GM18511 (cell line): Measurements from ENCODE around the gene ADGRD1.

Experiments
- ATAC-seq: cut with Tn5 transposase; IDR thresholded peaks from one replicate; pipeline ENCODE4 v1.9.1; 2021; ENCODE audit warnings: mild to moderate bottlenecking, moderate library complexity; ENCODE audit not compliant: unreplicated experiment

ADGRD1 gene

DNA sequence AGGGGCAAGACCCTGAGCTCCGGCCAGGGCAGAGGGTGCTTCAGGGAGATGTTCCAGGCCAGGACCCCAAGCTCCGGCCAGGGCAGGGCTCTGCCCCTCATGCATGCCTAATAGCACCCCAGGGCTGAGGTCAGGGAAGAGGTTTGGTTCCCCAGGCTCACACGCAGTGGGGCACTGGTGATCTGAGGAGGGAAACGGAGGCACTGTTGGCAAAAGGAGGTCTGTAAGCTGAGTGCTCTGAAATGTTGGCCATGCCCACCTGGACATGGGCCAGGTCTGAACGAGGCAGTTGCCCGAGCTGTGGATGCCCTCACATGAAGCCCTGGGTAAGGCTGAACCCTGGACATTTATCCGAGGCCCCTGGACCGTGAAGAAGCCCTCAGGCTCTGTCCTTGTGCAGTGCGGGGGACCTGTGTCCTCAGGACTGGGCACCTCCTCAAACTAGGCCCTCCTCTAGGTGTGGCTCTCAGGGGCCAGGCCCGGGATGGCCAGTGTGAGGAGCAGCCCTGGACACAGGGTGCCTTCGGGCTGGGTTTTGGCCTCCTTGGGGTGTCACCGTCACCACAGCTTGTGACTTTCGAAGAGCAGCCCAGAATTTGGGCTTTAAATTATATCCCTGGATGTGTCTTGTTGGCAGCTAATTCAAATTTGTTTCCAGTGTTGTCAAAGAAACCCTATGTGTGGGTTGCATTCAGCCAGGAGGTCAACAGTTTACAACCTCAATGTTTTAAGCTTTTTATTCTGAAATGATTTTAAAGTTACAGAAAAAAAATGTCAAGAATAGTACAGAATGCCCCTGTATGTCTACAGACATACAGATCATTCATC lies 66.8 kb downstream of the ADGRD1 start:
- no peak for ATAC-seq

DNA sequence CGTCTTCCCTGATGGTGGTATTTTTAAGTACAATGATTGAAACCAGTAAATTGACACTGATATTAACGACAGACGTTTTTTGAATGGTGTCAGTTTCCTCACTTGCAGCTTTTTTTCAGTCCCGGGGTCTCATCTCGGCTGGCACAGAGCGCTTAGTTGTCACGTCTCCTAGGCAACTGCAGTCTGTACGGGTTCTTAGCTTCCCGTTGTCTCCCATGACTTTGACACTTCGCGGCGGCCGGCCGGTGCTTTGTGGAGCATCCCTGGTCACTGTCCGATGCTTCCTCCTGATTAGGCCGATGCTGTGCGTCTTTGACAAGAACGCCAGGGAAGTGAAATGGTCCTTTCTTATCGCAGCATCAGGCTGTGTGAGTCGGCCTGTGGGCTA lies 67.4 kb downstream of the ADGRD1 start:
- no peak for ATAC-seq

DNA sequence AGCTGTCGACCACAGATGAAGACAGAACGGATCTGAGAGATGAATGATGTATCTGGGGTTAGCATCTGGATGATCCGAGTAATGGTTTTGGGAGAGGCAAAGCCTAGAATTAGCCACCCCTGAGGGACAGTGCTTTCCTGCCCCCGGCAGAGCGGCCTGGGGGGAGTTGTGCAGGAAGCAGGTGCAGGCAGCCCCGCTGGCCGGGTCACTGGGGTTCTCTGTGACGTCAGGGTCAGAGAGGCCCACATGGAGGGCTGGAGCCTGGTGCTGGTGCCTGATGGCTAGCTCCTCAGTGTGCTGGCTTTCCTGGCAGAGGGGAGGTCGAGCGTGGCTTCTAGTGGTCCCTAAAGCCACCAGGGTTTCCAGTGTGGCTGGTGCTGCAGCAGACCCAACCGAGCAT lies 70.3 kb downstream of the ADGRD1 start:
- no peak for ATAC-seq

DNA sequence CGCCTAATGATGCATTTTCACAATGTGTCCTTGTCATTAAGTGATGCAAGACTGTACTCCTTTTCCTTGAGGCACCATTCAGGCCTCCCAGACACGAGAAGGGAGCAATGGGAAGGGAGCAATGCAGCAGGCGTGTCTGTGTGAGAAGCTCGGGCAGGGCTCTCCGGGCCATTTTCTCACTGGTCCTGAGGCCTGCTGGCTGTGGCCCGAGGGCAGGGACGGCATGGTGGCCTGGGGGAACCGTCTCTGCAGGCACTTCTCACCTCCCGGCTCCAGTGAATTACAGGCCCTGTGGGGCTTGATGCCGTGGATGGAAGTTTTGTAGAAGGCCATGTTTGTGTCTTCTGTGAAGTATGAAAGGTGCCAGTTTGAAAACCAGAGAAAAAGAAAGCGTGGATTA lies 71.0 kb downstream of the ADGRD1 start:
- no peak for ATAC-seq

DNA sequence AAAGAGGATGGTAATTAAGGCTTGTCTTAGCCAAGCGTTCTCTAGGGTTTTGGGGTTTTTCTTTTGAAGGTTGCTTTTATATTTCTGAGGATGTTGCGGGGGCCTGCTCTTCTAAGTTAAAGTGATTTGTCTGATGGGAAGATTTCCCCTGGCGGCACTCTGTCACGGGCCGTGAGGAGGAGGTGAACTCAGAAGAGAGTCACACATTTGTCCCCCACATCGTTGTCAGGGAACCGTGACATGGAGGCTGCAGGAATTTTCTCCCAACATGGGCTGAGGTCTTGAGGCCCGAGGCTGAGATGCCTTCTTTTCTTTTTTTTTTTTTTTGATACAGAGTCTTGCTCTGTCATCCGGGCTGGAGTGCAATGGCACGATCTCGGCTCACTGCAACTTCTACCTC lies 71.5 kb downstream of the ADGRD1 start:
- no peak for ATAC-seq

DNA sequence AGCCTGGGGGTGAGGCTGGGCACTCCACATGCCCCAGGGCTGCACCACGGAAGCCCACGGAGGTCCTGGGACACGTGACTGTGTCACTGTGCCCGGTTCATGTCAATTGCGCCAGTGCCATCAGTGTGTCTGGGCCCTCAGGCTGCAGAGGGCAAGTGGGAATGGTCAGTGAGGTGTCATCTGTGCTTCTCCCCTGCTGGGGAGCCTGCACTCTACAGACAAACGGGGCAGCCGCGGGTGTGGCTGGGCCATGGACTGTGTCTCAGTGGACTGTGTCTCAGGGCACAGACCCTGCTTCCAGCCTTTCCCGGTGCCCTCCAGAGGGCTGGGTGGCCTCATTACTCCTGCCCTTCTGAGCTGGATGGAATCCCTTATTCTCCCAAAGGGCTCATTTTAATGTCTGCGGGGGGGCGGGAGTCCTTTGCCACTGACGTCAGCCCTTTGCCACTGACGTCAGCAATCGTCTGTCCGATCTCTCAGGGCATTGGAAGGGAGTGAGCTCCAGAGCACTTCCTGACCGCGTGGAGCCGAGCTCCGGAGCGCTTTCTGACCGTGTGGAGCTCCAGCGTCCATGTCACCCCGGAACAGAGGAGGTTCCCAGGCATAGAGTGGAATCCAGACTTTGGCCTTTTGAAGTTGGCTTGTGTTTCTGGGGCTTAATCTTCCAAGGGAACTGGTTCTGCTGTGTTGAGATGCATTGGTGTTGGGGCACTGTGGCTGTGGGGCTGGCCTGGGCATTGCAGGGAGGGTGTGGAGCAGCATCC lies 72.4 kb downstream of the ADGRD1 start:
- no peak for ATAC-seq

DNA sequence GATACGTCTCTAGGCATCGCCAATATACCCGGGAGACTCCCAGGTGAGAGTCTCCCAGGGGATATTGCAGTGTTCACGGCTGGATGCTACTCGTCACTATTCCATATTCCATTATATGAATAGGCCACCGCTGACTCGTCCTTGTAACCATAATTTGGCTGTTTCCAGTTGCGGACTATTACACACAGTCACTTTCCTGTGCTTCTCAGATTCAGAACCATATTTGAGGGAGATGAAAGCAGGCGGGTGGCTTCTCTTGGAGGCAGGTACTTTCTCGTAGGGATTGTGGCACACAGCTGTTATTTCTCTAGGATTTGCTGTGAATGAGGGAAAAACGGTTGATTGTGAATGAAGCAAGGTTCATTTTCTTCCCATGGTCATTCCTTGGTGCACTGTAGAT lies 73.0 kb downstream of the ADGRD1 start:
- no peak for ATAC-seq

DNA sequence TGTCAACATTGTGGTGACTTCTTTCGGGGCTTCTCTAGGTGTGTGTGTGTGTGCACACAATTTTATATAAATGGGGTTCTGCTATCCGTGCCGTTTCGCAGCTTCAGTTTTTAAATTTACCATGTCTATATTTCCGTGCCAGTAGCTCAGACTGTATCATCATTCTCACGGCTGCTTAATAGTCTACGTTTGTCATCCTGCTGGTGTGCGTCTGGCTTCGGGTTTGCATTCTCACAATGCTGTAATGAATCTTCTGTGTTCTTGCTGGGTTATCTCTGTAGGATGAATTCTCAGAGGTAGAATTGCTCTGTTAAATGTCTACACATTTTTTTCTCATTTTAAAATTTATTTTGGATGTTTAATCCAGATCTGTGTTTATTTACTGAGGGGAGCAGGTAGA lies 73.6 kb downstream of the ADGRD1 start:
- ATAC-seq, result no peak

DNA sequence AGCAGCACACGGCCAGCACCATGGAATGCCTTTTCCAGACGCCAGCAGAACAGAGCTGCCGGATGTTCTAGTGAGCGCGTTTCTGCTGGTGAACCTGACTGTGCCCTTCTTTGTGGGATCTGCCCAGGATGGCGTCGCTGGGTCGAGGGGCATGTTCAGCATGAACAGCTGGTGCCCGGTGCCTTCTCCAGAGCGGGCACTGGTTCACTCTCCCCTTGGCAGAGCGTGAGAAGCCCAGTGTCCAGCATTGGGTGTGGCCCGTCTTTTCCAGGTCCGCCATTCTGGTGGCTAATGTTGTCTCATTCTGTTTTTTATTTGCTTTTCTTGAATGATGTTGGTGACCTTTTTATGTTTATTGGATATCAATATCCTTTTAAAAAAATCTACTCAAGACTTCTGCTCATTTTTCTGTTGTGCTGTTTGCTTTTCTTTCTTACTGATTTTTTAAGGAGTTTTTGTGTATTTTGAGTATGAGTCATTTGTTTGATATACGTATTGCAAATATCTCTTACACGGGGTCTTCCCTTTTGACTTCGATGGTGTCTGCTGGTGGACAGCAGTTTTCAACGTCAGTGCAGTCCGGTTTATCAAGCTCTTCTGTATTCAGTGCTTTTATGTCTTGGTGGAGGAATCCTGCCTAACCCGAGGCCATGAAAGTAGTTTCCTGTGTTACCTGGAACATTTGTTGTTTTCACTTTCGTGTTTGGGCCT lies 74.3 kb downstream of the ADGRD1 start:
- ATAC-seq, result no peak

DNA sequence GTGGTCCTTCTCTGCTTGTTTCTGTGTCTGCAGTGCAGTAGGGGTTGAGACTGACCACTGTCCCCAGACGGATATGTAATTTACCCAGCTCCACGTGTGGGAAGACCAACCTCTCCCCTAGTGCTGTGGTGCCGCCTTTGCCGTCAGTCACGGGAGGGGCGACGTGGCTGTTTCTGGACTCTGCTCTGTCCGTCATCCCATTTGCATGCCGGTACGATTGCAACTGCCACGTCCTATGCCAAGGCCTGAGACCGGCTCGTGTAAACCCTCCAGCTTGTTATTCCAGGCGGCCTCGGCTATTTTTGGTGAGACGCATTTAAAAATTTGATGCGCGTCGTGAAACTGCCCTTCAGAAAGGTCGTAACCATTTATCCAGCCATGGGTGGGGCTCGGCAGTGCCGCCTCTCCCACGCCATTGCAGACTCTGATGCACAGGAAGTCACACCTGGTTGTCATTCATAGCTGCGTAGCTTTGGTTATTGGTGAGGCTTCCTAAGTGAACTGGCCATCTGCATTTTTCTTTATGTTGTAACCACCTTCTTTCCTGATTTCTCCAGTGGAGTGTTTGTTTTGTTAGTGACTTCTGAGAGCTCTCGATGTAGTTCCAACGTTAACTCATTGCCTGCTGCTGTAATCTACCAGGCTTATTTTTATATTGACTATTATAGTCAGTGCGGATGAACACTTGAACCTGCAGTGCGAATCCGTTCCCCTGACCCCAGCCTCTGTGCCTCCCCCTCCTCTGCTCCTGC lies 75.1 kb downstream of the ADGRD1 start:
- ATAC-seq, result no peak

DNA sequence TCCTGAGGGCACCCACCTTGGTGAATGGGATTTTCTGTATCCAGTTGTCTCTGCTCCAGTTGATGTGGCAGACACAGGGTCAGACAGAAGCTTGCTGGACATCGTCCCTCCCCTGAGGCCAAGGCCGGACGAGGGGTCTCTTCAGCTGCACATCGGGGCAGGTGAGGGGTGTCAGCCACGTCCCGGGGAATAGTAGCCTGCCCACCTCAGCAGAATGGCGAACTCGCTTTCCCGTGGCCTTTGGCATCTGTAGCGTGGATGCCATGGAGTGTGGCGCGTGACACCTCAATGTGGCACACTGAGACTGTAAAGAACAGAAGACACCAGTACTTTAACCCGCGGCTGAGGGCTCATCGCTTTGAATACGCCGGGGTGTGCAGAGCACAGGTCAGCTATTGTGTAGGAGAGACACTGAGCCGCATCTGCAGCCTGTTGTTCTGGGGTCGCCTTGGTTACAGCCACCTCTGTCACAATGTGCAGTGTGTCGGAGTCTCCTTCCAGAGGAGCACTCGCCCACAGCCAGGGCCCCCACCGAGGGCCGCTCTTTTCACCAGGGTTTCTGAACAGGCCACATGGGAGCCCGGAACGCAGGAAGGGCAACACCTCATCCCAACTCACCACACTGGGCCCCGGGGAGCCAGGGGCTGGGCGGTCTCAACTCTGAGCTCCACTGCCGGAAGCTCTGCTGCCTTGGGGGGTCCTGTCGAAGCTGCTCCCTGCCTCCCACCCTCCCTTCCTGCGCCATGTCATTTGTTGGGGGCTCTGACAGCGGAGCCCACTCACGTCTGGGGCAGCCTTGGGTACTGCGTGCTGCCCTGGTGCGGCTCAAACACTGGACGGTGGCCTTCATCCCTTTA lies 77.0 kb downstream of the ADGRD1 start:
- ATAC-seq, result no peak

DNA sequence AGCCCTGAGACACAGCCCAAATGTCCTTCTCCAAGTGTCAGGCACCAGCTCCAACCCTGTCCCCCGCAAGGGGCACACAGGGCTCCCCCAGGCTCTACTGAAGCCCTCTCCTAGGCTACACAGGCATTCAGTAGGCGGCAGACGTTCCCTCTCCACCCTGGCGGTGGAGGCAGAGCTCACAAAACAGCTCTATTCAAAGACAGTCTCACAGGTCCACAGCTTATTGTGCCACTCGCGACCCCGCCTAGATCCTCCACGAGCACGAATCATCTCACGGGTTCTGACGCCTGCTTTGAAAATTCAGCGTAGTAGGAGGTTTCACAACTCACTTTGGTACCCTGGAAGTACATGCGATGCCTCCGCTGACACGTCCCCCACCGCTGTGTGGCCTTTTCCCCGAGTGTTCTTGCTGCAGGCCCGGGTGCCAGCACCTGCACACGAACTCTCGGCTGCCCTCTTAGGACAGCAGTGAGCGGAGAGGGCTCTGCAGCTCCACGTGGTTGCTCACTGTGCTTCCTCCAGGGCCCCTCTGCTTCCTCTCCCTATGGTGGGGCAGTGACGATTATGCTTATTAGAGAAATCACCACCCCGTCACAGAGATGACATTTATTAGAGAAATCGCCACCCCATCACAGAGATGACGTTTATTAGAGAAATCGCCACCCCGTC lies 78.5 kb downstream of the ADGRD1 start:
- no peak for ATAC-seq

DNA sequence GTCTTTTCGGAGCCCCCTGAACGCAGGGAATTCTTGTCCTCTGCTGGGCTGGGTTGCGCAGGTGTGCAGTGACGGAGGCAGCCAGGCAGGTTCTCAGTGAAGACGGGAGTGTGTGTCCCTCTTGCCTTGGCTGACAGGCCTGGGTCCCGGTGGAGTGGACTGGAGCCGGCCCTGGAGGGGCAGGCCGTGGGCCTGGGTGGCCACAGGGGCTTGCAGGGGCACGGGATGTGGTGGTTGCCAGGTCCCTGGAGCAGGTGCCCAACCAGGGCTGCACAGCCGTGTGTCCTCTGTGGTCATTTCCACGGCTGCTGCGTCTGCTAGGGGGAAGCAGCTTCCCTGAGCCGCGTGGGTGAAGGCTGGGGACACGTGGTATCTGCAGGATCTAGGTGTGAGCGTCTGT lies 79.8 kb downstream of the ADGRD1 start:
- ATAC-seq, result no peak

DNA sequence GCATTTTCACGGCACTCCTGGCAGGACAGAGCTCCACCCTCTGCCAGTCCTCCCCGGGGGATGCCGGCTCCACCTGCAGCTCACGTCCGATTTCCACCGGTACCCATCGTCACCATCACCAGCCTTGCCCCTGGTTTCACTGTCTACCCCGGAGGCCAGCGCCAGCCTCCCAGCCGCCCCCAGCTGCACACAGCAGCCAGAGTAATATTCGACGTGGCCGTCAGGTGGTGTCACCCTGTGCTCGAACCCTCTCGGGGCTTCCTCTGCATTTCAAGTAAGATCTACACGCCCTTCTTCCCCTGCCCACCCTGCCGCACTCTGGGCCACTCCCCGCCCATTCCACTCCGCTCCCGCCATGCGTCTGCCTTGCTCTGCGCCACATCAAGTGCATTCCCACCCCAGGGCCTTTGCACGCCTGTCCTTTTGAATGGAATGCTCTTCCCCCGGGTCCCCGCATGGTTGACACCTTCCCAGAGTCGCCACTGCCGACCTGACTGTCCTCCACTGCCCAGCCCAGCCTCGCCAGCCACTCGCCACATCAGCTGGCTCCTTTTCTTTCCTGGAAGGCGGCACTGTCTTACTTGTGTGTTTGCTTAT lies 80.3 kb downstream of the ADGRD1 start:
- ATAC-seq, result no peak

DNA sequence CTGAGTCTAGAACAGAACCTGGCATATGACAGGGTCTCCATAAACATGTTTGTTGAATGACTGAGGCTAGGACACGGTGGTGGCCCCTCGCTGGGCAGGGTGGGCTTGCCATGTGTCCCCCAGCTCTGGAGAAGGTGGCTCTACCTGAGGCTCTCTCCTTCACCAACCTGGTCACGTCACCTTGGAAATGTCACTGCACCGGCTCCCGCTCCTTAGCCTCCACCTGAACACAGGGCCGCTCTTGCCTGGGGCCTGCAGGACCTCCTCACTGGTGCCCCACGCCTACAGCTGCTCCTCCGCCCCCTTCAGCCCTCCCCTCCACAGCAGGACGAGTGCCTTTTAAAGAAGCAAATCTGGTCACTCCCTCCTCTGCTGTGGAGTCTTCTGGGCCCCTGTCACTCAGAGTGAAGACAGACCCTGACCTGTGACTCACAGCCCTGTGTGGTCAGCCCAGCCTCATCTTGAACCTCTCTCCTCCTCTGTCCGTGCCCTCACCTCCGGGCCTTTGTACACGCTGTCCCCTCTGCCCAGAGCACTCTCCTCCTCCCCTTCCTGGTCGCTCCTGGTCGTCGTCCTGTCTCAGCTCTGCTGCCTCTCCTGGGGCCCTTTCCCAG lies 81.0 kb downstream of the ADGRD1 start:
- no peak for ATAC-seq

DNA sequence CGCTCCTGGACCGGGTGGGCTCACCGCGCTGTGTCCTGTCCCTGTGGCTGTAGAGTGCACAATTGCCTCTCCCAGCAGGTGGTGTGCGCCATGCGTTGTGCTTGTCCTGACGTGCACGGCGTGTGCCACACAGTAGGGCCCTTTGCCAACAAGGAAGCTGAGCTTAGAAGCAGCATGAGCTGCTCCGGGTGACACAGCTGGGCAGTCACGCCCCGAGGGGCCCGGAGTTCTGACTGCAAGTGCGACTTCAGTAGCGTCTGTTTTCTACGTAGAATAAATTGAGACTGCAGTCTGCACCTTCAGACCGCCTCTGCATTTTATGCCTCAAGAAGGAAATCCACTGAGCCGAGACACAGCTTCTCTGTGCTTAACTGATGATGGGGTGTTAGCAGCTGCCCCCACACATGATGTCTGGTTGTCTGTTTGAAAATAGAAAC lies 81.6 kb downstream of the ADGRD1 start:
- ATAC-seq, result no peak

DNA sequence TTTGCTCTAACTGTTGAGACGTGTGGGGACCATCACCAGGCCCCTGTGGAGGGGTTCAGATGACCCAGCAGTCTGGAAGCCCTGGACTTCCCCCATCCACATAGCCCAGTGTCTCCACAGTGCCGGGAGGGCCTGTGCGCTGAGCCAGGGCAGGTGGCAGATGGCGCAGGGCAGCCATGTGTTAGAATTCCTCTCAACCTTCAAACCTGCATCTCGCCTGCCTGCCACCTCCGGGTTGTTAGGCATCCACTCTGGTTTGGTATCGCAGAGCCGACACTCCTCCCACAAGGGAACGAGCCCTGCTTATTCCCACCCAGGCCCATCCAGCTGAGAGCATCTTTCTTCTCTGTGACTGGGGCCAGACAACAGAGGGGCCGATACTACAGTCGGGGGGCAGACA lies 84.5 kb downstream of the ADGRD1 start:
- ATAC-seq, result no peak
